Left renal cortex interstitium (tissue), 4 donors: ENCODE data around the gene TRIM40. TPM values are rescaled to one million over a fixed set of nuclear protein-coding genes. Genes with fewer than 3 reads are reported as not detected.
"Not testable (repeated sequence)": the region's sequence is repeated elsewhere in the genome, so short reads cannot be mapped to it uniquely, and the experiment has no call there.

Experiments
- DNase-seq, 4 donors: peaks; one replicate each; pipeline ENCODE4 v3.0.0-alpha.2; 2013; ENCODE audit warnings: low read depth in 4 of 4, low spot score in 2 of 4, missing footprints in 1 of 4
- polyA plus RNA-seq, 4 donors: library from polyadenylated mRNA; unstranded; fragments of 120-200 nt; gene quantifications; one replicate each; pipeline ENCODE4 v1.2.1, GENCODE V29; 2013; ENCODE audit not compliant: insufficient read length in 4 of 4

TRIM40 gene
- polyA plus RNA-seq, 4 donors = 0.08 TPM; not detected in 3

DNA sequence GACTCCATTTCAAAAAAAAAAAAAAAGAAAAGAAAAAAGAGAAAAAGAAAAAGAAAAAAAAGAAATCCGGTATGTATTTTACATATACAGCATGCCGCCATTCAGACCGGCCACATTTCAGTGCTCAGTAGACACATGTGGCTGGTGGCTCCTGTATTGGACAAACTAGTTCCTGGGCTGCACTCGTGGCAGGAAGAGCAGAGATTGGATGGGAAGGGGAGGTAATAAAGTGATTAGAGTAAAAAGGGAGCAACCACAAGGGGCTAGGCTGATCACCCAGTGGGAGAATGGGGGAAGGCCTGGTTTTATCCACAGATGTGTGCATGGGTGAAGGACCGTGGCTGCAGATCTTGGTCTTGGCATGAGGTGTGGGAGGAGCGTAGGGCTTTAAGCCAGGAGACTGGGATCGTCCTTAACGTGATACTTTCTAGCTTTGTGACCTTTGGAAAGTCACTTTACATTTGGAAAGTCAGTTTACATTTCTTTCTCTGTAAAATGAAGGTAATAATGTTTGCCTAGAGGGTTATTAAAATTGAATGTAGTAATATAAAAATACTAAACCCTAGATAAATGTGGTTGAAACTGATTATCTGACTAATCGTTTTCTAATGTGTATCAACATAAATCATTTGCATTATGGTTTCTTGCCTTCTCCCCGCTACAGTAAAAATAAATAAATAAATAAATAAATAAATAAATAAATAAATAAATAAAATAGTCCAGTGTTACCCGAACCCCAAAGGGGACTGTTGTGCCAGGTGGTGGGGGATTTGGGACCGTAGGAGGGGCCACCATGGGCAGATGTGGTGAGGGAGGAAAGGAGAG, 26.5 kb downstream of the TRIM40 start:
- no peak for DNase-seq

DNA sequence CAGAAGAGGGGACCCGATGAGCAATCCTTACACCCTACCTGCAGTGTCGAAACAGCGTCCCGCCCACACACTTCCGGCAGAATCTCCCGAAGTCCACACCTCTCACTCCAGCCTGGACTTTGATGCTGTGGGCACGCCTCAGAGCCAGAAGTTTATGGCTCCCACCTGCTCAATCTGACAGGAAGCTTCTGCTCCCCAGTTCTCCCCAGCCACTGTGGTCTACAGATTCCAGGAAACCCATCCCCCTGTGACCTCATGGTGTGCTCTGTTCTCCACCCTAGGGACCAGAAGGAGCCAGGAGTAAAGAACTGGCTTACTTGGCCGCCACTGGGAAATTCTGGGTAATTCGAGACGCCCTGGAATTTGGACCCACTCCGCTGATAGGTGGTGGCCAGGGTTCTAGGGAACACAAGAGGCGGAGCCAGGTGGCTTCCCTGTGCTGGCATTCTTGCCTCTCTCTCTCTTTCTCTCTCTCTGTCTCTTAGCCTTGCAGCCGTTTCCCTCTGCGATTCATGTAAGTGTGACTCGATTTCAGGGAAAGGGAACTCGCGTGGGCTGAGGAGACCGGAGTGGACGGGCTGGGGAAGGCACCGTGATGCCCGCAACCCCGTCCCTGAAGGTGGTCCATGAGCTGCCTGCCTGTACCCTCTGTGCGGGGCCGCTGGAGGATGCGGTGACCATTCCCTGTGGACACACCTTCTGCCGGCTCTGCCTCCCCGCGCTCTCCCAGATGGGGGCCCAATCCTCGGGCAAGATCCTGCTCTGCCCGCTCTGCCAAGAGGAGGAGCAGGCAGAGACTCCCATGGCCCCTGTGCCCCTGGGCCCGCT, 27.4 kb downstream of the TRIM40 start, which contains the start of gene TRIM15:
TSS of gene TRIM15 (plus strand) at position 457 of the 828 bp plus-strand sequence. CDS start at position 596, 139 bp downstream.
- no peak for DNase-seq

DNA sequence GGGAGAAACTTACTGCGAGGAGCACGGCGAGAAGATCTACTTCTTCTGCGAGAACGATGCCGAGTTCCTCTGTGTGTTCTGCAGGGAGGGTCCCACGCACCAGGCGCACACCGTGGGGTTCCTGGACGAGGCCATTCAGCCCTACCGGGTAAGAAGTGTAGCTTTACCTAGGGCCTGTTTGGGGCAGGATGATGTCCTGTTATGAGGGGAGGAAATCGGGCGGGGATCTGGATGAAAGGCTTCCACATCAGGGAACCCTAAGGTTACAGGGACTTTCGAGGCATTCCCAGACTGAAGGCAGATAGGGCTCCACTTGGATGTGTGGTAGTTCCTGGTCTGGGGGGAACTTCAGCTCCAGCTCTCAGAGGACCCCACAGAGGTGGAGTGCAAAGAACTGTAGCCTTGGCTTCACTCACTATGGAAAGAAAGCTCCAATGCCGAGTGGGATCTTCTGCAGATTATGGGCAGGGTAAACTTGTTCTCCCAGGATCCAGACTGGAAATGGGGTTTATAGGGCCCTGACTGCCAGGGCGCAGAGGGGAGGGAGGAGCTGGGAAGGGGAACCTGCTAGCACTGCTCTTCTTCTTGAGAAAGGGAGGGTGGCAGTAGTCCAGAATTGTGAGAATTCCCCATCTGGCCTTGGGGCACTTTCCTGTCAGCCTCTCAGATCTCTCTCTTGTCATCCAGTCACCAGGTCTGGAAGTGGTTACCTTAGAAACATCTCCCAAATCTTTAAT, 28.1 kb downstream of the TRIM40 start:
- DNase-seq = no peak

GRCh38 chr6:30164714-30165113, 28.8 kb downstream of the TRIM40 start:
- no peak for DNase-seq

GRCh38 chr6:30165238-30165637, 29.3 kb downstream of the TRIM40 start:
- DNase-seq = not testable (repeated sequence)

GRCh38 chr6:30167101-30167500, 31.2 kb downstream of the TRIM40 start:
- no peak for DNase-seq

DNA sequence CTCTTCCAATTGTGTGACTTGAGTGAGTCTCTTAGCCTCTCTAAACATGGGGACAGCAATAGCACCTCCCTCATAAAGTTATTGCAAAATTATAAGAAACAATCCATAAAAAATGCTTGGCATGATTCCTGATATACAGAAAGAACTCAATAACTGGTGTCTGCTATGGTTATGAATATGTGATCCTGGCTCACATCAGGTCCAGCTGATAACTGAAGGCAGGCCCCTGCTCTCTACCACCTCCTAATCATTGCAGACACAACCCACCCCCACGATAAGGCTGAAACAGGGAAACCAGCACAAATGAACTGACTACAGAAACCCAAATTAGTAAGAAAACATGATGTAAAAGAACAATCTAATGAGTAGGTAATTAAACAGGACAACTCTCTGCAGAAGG, 32.8 kb downstream of the TRIM40 start:
- no peak for DNase-seq

DNA sequence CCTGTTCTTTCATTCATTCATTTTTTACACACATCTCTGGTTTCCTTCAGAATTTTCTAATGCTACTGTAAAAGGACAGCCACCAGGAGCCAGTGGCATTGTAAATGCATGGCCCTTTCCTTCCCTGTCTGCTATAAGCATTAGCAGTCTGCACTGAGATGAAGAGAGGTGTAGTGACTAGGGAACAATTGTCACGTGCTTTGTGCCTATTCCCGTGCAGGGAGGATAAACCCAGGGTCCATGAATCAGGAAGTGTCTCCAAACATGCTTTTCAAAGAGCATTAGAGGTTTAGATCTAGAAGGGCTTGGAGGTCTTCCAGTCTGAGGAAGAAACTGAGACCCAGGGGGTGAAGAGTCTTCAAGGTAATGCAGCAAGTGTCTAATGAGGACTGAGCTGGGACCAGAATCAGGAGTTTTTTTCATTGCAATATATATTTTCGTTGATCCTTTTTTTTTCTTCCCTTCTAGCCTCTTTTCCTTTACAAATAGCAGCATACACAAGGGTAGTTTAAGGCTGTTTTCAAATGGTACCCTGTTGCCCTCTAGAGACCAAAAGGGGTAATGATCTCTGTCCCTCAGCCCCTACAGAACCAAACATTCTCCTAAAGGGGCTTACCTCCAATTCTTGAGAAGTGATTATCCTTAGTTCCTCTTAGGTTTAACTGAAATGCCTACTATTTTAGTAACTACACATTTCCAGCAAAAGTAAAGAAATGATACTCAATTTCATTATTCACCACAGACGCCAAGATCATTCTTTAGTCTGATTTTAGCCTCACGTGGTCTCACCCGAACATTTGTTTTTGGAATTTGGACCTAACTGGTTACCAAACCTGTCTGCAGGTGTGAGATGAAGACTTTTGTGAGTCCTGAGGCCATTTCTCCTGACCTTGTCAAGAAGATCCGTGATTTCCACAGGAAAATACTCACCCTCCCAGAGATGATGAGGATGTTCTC, 34.0 kb downstream of the TRIM40 start:
- peak in 1 of 4 donors; percentile 29 for DNase-seq

- DNase-seq = peak in 1 of 4 donors; percentile 15
Observed at GRCh38 chr6:30171677-30172471, 35.9 kb downstream of the TRIM40 start.

- no peak for DNase-seq
Observed at GRCh38 chr6:30172681-30173080, 36.7 kb downstream of the TRIM40 start.

GRCh38 chr6:30175765-30176164, 39.8 kb downstream of the TRIM40 start:
- DNase-seq = no peak

DNA sequence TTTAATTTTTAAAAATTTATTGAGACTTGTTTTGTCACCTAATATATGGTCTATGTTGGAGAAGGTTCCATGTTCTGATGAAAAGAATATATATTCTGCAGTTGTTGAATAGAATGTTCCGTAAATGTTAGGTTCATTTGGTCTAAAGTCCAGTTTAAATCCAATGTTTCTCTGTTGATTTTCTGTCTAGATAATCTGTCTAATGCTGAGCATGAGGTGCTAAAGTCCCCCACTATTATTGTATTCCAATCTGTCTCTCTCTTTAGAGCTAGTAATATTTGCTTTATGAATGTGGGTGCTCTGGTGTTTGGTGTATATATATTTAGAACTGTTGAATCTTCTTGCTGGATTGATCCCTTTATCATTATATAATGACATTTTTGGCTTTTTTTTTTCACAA, 42.9 kb downstream of the TRIM40 start:
- no peak for DNase-seq

GRCh38 chr6:30180145-30180544, 44.2 kb downstream of the TRIM40 start:
- DNase-seq = no peak

GRCh38 chr6:30184417-30185031, 48.6 kb downstream of the TRIM40 start:
- DNase-seq = no peak

- DNase-seq = no peak
Observed at GRCh38 chr6:30185846-30186484, 50.0 kb downstream of the TRIM40 start.

- no peak for DNase-seq
Observed at GRCh38 chr6:30188541-30188940, 52.6 kb downstream of the TRIM40 start.

- DNase-seq = no peak
Observed at GRCh38 chr6:30192076-30192475, 56.1 kb downstream of the TRIM40 start.
